GM20431 (cell line): ENCODE results near the gene ZIC5.

Experiments
- in situ Hi-C: fragments of 300-500 bp; cut with MseI, MboI; formaldehyde crosslinking; loops from one replicate; pipeline ENCODE4 v1.15.0; 2020; ENCODE audit warnings: low sequenced_read_pairs; ENCODE audit not compliant: unreplicated experiment

The ZIC5 gene

GRCh38 chr13:99988529-99989275 lies 17.1 kb upstream of the ZIC5 start:
- in situ Hi-C loops, result no loop called here

- in situ Hi-C loops, result no loop called here
These were observed 15.8 kb upstream of the ZIC5 start for GRCh38 chr13:99987154-99988019.

GRCh38 chr13:99986741-99987140 lies 15.2 kb upstream of the ZIC5 start:
- in situ Hi-C loops, result no loop called here

DNA sequence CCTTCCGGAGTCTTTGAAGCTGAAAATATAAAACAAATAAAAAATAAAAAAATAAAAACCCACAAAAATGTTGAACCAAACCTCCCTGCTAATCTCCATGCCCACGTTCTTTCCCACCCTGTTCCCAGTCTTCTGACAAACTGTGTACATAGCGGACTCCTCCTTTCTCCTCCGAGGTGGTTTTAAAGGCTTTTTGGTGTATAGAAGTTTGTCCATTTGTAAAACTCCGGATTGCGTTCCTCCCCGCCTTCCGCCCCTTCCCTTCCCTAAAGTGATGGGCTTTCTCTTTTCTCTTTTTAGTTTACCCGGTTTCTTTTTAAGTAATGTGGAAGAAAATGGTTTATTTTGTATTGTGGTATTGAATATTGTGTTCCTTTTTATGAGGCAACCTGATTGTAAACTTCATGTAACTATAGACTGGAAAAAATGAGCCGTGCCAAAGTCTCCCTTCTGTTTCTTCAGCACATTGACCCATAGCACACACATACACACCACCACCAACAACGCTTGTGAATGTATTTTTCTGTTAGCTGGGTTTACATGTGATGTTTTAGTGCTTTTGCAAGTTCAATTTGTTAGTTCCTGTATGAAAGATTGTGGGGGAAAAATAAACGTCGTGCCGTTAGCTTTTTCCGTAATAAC lies 14.4 kb upstream of the ZIC5 start:
- in situ Hi-C loops, result no loop called here

GRCh38 chr13:99985241-99985874 lies 13.8 kb upstream of the ZIC5 start:
- in situ Hi-C loops, result no loop called here

GRCh38 chr13:99984461-99985240 lies 13.1 kb upstream of the ZIC5 start:
- in situ Hi-C loops, result no loop called here

GRCh38 chr13:99983499-99984401 lies 12.2 kb upstream of the ZIC5 start:
- in situ Hi-C loops, result no loop called here

- in situ Hi-C loops, result no loop called here
These were observed 11.3 kb upstream of the ZIC5 start for GRCh38 chr13:99982731-99983498.

GRCh38 chr13:99982036-99982730 lies 10.6 kb upstream of the ZIC5 start:
- in situ Hi-C loops, result no loop called here

- in situ Hi-C loops, result no loop called here
These were observed 10.1 kb upstream of the ZIC5 start, which contains the start of gene ZIC2 for GRCh38 chr13:99981735-99982035. TSS of gene ZIC2 (plus strand) at chr13:99981784. CDS start at chr13:99982065, 281 bp downstream.

DNA sequence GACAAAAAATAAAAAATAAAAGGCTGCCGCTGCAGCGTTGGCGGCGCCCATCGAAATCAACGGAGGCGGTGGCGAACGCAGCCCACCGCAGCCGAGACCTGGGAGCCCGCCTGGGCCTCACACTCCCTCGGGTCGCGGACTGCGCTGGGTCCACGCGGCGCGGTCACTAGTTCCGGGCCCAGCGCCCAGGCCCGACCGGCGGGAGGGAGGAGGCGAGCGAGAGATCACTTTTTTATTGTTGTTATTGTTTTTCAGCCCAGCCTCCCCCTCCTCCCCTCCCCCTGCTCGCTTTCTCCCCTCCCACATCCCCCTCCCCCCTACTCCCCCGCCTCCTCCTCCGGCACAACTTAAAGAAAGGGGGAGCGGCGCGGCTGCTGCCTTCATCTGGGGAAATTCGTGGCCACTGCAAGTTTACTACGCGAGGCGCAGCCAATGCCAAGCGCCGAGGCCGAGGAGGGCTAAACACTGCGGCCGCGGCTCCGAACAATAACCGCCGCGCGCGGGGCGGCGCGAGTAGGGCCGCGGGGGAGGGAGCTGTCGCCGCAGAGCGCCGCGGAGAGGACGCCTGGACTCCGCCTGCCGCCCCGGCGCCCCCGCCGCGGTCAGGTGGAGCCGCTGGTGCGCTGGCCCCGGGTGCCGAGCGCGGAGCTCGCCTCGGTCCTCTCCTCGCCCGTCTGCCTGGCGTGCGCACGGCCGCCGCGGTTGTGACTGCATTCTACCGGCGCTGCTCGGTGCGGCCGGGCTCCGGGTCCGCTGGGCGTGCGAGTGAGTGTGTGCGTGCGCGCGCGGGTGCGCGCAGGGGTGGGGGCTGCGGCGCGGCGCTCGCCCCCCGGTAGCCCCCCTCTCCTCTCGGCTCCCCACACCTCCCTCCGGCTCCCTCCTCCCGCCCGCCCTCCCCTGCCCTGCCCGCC lies 9.5 kb upstream of the ZIC5 start:
- in situ Hi-C loops, result no loop called here

- in situ Hi-C loops, result no loop called here
These were observed 8.7 kb upstream of the ZIC5 start for GRCh38 chr13:99980201-99980823.

GRCh38 chr13:99979453-99980200 lies 8.1 kb upstream of the ZIC5 start:
- in situ Hi-C loops, result no loop called here

- in situ Hi-C loops, result no loop called here
These were observed 7.4 kb upstream of the ZIC5 start for GRCh38 chr13:99978799-99979452.
